GM18511 (cell line): ENCODE measurements around the gene CER1.

Experiments
- ATAC-seq: cut with Tn5 transposase; IDR thresholded peaks from one replicate; pipeline ENCODE4 v1.9.1; 2021; ENCODE audit warnings: mild to moderate bottlenecking, moderate library complexity; ENCODE audit not compliant: unreplicated experiment

The CER1 gene

GRCh38 chr9:14722391-14723035, at the start of gene CER1:
Gene CER1 (minus strand): TSS chr9:14722733. CDS start chr9:14722672, 61 bp downstream.
- no peak for ATAC-seq

GRCh38 chr9:14770592-14770991, 48.1 kb upstream of the CER1 start:
- no peak for ATAC-seq

GRCh38 chr9:14769230-14769571, 46.7 kb upstream of the CER1 start:
- ATAC-seq: no peak

GRCh38 chr9:14768405-14769229, 46.1 kb upstream of the CER1 start:
- ATAC-seq: no peak

- no peak for ATAC-seq
These were observed 43.8 kb upstream of the CER1 start for GRCh38 chr9:14766299-14766698.

- no peak for ATAC-seq
These were observed 39.1 kb upstream of the CER1 start for GRCh38 chr9:14761584-14761983.

GRCh38 chr9:14760060-14760459, 37.5 kb upstream of the CER1 start:
- no peak for ATAC-seq

GRCh38 chr9:14756291-14756690, 33.8 kb upstream of the CER1 start:
- ATAC-seq: no peak

- ATAC-seq: no peak
These were observed 30.3 kb upstream of the CER1 start for GRCh38 chr9:14752871-14753270.

- ATAC-seq: no peak
These were observed 29.7 kb upstream of the CER1 start for GRCh38 chr9:14752271-14752670.

- ATAC-seq: no peak
These were observed 28.3 kb upstream of the CER1 start for GRCh38 chr9:14750821-14751220.

- ATAC-seq: no peak
These were observed 27.2 kb upstream of the CER1 start for GRCh38 chr9:14749741-14750211.

GRCh38 chr9:14748373-14748772, 25.8 kb upstream of the CER1 start:
- ATAC-seq: no peak

- no peak for ATAC-seq
These were observed 24.6 kb upstream of the CER1 start for GRCh38 chr9:14747111-14747510.

GRCh38 chr9:14746626-14747025, 24.1 kb upstream of the CER1 start:
- no peak for ATAC-seq

GRCh38 chr9:14744768-14745167, 22.2 kb upstream of the CER1 start:
- no peak for ATAC-seq

- ATAC-seq: peak; percentile 92
These were observed 18.8 kb upstream of the CER1 start for GRCh38 chr9:14741369-14741768.

- no peak for ATAC-seq
These were observed 10.6 kb upstream of the CER1 start for GRCh38 chr9:14733133-14733532.

GRCh38 chr9:14731294-14731981, 8.9 kb upstream of the CER1 start:
- ATAC-seq: no peak

- no peak for ATAC-seq
These were observed 7.9 kb upstream of the CER1 start for GRCh38 chr9:14730461-14730898.

- ATAC-seq: no peak
These were observed 768 bp upstream of the CER1 start for GRCh38 chr9:14723301-14723700.
